HG02981 (cell line): Measurements from ENCODE around the gene MAD2L2.

ENCODE experiments used
- ATAC-seq: cut with Tn5 transposase; IDR thresholded peaks from one replicate; pipeline ENCODE4 v1.9.1; 2021; ENCODE audit warnings: mild to moderate bottlenecking, moderate library complexity; ENCODE audit not compliant: unreplicated experiment

Gene MAD2L2

DNA sequence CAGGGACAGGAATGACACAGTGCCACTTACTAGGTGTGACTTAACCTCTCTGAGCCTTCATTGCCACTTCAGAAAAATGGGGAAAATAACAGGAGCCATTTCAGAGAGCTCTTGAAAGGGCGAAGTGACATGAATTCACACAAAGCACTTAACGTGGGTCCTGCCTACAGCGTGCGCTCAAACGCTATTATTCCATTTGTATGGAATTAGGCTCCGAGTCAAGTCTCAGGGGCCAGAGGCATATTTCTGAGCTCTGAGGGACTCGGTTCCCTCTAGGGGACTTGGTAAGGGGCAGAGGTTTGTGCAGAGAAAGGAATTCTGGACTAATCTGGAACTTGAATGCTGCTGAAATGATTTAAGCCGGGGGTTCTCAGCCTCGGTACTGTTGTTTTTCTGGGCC lies 24.6 kb upstream of the MAD2L2 start:
- ATAC-seq = no peak

DNA sequence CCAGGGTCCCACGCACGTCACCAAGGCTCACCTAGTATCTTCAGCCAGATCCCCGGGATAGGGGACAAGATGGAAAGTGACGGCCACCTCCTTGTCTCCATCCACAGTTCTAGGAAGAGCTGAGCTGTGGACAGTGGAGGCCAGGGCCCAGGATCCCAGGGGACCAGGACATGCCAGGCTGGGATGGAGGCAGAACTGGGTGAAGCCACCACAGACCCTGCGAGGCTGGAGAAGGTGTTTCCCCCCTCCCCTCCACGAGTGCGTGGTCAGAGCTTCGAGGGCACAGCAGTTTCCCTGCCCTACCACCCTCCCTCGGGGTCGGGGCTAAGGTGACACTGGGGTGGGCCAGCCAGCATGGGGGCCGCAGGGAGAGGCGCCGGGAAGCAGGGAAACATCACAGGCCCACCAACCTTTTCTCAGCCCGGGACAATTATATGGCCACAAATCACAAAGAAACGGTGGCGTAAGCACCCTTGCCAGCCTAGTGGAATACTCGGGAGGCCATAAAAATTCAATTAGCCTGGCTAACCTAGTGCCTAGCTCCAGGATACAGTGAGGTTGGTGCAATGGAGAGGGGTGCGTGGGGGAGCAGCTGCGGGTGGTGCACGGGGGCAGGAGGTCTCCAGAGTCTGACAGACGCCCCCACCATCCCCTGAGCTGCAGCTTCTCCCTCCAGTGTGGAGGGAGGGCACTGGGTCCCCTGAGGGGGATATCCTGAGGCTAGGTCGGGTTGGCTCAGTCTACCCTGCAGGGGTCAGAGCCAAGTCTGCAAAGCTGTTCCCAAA lies 23.9 kb upstream of the MAD2L2 start:
- no peak for ATAC-seq

DNA sequence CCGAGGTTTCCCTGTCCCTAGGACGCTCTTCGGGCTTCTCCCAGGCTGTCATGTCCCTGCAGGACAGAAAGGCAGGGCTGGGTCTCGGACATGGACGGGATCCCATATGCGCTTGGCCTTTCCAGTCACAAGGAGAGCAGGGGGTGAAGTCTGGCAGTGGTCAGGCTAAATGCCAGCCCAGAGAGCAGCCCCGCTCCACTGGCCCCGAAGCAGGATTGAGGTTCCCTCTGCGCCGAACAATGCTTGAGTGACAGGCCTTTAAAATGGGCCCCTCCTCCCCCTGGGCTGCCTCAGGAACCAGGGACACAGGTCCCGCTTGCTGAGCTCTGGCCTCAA lies 23.2 kb upstream of the MAD2L2 start:
- ATAC-seq = no peak

DNA sequence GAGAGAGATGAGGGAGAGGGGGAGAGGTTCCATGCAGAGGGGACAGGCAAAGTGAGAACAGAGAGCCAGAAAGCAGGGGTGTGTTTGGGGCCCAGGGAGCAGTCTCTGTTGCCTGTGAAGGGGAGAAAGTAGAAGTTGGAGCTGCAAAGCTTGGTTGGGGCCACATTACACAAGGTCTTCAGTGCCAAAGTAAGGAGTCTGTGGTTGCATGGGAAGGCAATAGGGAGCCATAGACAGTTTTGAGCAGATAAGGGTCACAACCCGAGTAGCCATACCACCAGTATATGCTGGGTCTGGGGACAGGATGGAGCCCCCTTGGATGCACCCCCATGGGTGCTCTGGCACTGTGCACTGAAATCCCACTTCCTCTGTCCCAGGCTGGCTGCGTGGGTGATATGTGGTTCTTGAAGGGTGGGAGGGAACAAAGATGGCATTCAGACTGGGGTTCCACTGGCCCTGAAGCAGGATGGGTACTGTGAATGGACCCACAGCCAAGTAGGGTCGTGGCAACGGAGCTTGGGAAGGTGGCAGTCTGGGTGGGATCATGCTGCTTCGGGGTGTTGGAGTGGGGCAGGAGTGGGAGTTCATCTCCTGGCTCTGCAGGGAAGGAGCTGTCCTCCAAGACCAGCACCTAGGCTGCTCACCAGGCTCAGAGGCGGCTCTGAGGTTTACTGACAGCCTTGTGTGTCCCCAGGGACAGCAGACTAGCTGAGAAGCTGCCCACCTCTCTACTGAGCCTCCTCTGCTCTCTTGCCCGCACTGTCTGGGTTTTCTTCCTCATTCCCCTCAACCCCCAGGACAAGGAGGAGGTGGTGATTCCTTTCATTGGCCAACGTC lies 22.6 kb upstream of the MAD2L2 start:
- no peak for ATAC-seq

DNA sequence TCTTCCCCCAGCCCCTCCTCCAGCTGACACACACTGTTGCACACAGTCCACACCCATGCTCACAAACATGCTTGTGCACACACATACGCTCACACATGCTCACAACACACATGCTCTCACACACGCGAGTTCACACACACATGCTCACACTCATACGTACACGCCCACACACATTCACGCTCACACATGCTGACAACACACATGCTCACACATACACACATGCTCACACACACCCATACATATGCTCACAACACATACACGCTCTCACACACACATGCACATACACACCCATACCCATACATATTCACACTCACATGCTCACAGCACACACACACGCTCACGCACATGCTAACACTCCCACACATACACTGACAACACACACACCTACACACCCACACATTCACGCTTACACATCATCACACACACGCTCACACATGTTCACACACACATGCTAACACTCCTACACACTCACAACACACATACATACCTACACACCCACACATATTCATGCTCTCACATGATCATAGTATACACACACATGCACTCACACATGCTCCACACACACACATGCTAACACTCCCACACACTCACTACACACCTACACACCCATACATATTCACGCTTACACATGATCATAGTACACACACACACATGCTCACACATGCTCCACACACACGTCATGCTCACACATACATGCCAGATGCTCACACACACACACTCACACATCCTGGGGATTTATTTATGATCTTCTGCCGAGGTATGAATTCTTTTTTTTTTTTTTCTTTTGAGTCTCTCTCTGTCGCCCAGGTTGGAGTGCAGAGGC lies 21.2 kb upstream of the MAD2L2 start:
- no peak for ATAC-seq

DNA sequence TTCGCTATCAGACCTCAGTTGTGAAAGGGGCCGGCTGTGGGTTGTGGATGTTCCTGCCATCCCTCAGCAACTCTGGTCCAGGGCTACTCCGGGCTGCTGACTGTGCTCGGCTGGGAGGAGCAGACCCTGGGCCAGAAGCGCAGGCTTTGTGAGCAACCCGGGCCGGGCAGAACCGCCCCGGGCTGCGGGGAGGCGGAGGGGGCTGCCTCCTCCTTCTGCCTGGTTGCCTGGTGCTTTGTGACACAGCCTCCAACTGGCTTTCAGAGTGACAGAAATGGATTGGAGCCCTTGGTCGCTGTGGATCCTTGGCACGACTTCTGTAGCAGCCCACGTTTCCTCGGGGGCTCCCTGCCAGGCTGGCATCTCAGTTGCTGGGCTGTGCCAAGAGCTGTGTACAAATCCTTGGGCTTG lies 20.6 kb upstream of the MAD2L2 start:
- no peak for ATAC-seq

DNA sequence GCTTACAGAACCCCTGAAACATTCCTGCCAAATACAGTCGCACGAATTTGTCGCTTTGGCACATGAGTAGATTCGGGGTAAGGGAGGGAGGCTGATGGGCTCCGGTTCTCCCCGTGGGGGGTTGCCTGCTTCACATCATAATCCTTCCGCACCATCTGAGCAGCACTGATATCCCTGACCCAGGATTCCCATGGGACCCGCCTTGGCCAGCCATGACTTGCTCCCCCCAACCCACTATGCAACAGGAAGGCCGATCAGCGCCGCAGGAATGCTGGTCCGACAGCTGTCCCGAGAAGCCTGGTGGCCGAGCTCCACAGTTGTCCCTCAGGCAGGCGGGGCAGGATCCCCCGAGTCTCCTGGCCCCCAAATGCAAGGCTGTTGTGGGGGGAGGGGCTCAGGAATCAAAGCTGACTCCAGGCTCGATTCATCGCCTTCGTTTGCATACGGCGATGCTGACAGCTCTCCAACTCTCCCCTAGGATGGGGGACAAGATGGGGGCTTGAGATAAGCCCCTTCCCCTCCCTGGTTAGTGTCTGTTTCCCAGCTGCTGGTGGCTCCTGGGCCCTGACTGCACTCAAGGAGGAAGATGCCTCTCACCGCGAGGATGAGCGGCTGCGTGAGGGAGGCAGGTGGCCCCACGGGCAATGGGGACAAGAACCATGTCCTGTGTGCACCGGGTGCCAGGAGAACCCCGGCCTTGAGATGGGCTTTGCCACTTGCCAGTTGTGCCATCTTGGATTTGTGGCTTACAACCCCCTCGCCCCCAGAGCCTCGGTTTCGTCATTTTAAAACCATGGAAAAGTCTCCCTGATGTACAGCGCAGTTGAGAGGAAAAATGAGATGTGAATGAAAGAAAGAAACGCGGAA lies 19.9 kb upstream of the MAD2L2 start:
- no peak for ATAC-seq

DNA sequence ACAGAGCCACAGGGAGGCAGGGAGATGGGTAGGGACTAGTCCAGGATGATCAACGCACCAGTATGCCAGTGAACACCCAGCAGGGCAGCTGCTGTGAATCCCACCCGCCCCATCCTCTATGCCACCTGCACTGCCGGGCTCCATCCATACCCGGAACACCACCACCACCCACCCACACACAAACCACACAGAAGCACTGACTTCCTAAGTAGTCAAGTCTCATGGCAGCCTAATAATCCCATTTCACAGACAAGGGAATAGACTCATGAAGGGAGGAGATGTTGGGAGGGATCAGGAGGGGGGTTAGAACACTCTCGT lies 16.9 kb upstream of the MAD2L2 start:
- no peak for ATAC-seq

DNA sequence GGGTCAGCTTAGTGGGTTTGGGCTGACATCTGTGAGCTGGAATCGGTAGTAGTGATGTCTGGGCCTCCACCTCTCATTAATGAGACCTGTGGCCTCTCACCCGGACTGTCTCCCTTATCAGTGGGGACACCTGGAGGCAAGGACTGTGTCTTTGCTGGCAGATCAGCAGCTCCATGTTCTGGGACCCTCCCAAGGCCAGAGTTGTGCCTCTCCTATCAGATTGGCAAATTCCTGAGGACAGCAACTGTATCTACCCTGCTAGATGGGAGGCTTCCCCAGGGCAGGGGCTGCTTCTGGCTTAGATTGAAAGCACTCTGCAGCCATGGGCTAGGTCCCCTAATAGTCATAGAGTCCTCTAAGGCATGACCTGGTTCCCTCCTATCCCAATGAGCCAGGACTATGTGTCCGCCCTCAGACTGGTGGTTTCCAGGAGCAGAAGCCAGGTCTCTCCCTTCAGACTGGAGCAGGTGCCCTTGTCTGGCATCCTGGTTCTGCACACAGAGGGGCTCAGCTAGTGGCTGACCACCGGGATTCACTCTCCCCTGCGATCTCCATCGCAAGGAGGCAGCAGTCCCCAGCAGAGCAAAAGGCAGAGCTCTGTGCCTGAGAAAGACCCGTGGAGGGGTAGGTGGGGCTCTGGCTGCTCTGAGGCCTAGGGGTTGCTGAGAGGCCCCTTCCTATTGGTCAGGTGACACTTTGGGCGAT lies 16.4 kb upstream of the MAD2L2 start:
- ATAC-seq = no peak

DNA sequence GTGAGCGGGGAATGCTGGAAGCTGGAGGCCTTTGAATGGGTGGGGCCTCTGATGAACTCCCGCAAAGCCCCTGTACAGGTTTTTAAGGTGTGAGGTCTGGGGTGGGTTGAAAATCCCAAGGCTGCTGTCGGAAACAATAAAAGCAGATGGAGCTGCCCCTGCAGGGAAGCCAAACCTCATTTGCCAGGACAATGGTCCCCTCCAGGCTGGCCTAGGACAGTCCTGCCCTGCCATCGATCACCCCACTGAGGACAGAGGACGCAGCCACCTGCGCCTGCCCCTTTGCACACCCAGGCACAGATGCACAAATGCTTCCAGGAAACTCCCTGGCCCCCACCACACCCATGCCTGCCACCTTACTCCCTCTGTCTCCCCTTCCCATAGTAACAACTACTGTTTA lies 14.9 kb upstream of the MAD2L2 start:
- no peak for ATAC-seq

DNA sequence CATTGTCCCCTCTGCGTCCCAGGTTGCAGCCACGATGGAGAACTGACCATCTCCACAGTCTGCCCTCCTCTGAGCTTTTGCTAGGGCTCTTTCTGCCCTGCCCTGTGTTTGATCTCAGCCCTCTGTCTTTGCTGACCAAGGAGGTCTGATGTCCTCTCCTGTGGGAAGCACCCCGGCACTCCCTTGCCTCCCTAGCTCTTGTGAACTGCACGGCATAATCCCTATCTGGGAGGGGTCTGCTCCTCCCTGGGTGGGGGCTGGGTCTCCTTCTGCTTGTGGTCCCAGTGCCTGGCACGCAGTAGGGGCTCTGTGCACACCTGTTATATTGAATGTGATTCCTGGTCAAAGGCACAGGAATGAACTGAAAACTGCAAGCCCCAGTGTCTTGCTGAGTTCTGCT lies 13.0 kb upstream of the MAD2L2 start:
- no peak for ATAC-seq

DNA sequence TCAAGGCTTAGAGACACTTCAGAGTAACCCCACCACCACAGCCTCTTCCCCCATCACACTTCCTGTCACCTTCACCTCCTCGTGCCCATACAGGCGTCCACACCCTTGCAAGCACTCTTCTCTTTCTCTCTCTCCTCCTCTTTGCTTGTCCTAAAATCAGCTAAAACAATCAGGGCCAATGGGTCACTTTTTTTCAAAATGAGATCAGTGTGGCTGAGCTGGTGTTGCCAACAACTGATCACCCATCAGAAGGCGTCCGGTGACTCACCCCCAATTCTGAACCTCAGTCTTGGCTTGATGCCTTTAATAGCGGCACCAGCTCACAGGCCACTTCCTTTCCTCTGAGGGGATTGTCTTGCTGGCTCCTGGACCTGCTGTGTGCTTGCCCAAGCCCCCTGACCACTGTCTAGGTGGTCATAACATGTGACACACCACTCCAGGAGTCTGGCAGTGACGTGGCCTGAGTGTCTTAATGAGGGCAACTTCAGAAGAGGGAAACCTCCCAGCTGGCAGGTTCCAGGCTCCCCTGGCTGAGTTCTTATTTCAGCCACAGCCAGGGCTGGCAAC lies 12.2 kb upstream of the MAD2L2 start:
- ATAC-seq = no peak

DNA sequence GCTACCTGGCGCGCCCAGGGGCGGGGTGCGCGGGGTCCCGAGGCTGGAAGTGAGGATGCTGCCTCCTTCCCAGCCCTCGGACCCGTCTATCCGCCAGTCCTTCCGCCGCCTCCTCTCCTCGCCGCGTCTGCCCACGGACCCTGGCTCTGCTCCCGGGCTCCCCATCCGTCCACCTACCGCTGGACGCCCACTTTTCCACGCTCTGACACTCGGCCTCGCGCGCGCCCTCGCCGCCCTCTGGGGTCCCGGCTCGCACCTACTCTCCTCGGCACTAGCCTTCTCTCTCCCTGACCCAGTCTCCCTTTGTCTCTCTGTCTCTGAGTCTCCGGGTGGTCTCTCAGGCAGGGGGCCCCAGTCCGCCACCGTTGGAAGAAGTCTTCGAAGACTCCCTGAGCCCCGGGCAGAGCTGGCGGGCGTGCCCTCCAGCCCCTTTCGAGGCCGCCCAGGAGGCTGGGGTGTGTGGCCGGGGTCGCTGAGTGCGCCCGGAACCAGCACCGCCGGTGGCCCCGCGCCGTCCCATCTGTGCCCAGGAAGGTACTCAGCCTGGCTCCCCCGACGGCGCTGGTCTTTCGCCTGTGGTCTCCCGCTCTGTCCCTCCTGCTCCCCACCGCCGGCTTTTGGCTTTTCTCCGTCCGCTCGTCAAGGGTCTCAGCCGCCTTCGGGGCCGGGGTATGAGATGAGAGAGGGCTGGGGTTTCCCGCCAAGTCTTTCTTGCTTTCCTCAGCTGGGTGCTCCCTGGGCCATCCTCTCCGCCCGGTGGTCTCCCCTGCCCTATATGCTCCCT lies 11.2 kb upstream of the MAD2L2 start:
- ATAC-seq = no peak

DNA sequence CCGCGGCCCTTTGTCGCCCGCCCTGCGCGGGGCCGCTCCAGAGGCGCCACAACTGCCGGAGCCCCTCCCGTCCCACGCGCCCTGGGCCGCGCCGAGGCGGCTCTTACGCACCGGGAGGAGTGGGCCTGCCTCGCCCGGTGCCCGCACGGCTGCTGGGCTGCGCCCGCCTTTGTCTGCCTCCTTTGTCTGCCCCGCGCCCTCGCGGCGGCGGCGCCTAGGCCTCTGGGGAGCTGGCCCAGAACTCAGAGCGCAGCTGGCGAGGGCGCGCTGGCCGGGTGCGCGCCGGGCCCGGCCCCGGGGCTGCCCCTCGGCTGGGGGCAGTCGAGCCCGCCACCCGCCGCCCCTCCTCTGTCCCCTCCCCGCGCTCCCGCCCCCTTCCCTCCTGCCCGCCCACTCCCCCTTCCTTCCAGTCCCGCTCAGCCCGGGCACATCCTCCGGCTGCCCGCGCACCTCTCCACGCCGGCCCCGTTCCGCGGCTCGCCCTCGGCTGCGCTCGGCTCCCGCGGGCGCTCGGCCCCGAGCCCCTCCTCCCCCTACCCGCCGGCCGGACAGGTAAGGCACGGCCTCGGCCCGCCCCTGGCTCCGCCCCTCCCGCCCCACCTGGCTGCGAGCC lies 10.5 kb upstream of the MAD2L2 start, which contains the start of gene DRAXIN:
TSS of gene DRAXIN (plus strand) at position 409 of the 613 bp plus-strand sequence. CDS start 14,549 bp downstream, outside the sequence.
- no peak for ATAC-seq

DNA sequence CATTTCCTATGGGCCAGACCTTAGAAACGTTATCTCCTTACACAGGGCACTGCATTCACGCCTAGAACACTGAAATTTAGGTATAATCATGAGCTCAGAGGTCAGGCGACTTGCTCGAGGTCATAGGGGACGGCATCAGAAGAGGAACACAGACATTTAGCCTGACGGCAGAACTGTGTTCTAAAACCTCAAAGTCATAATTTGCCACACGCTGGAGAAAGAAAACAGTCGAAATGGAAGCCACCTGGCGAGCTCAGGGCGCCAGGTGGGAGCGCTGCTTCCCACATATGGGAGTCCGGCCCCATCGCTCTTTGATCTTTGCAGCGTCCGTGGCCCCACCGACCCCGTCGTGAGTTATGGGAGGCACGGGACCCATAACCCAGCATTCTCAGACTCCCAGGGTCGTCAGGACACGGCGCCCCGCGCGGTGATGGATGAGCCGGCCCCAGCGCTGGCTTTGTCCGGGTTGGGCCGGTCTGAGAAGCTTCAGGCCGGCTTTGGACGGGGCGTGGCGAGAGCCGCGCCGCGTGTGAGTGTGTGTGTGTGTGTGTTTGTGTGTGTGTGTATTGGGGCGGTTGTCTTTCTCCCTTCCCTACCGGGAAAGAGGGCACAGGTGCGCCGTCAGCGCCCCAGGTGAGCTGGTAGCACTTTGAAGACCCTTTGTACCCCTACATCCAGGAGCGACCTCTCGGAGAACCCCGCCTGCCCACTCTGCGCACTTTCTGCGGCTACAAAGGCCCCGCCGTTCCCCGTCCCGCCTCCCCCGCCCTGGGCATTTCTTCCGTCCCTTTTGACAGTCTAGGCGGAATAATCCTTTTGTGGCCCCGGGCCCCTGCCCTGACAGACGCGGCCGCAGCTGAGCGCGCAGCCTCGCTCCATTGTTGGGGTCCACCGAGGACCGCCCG lies 9.7 kb upstream of the MAD2L2 start:
- no peak for ATAC-seq

DNA sequence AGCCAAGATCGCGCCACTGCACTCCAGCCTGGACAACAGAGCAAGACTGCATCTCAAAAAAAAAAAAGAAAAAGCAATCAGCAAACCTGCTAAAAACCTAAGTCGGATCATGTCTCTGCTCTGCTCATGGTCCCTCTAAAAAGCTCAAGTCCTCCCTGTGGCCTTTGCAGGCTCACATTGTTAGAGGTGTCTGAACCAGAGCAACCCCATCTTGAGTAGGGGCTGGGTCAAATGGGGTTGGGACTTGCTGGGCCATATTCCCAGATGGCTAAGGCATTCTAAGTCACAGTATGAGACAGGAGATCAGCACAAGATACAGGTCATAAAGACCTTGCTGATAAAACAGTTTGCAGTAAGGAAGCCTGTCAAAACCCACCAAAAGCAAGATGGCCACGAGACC lies 7.6 kb upstream of the MAD2L2 start:
- no peak for ATAC-seq

DNA sequence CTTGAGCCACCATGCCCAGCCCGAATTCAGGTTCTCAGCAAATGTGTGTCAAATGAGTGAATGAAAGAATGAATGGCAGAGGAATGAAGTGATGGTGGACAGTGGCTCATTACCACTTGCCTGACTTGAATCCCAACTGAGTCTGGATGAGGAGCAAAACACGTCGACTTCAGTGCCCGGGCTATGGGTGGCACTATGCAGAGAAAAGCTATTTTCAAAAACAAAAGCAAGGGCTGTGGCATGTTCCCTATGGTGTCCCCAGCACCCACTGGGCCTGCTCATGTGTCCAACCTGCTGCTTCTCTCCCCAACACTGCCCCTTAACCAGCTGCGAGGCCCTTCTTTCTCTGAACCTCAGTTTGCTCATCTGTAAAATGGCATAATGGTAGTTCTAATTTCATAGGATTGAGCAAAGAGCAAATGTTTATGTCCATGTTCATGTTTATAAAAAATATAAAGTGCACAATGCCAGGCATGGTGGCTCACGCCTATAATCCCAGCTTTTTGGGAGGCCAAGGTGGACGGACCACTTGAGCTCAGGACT lies 4.3 kb upstream of the MAD2L2 start:
- no peak for ATAC-seq
